Peyer's patch (tissue), 4 donors: ENCODE measurements around the gene PSMD4. TPM values are rescaled to one million over a fixed set of nuclear protein-coding genes. Genes with fewer than 3 reads are reported as not detected.

Source experiments
- DNase-seq, 3 donors: peaks; one replicate each; pipeline ENCODE4 v3.0.0-alpha.2; 2017 to 2019
- H3K27ac ChIP-seq, 4 donors: fragments of 200-600 bp; sonication (generic); one replicate each; pipeline ENCODE4 v1.5.1; 2016 to 2019
- H3K27me3 ChIP-seq, 2 donors: fragments of 200-600 bp; sonication (generic); one replicate each; pipeline ENCODE4 v1.5.1; 2019
- H3K36me3 ChIP-seq, 3 donors: fragments of 200-600 bp; sonication (generic); one replicate each; pipeline ENCODE4 v1.5.1; 2016 to 2019
- H3K4me1 ChIP-seq, 4 donors: fragments of 200-600 bp; sonication (generic); one replicate each; pipeline ENCODE4 v1.5.1; 2016 to 2019
- H3K4me3 ChIP-seq, 4 donors: fragments of 200-600 bp; sonication (generic); 1 replicate in 3 of 4; 2 replicates in 1 of 4; pipeline ENCODE4 v1.5.1; 2016 to 2019; ENCODE audit warnings: mild to moderate bottlenecking in 1 of 4
- H3K9me3 ChIP-seq, 4 donors: fragments of 200-600 bp; sonication (generic); one replicate each; pipeline ENCODE4 v1.5.1; 2016 to 2019; ENCODE audit warnings: mild to moderate bottlenecking in 1 of 4
- POLR2A ChIP-seq, 2 donors: fragments of 450-650 bp; IDR thresholded peaks; one replicate each; pipeline ENCODE4 v1.5.1; 2017; ENCODE audit warnings: antibody characterized with exemption in 2 of 2, mild to moderate bottlenecking in 2 of 2, moderate library complexity in 2 of 2
- total RNA-seq, 4 donors: library from RNA; depleted of rRNA; stranded (reverse); fragments of >200 nt; gene quantifications; one replicate each; pipeline ENCODE4 v1.1.0, GENCODE V29; 2016
- TF ChIP-seq, protein P1 (sequence below), 6 experiments: fragments of 450-650 bp in 4 of 6; fragments of 200-600 bp in 2 of 6; sonication (generic) in 1 of 6; IDR thresholded peaks; one replicate each; pipeline ENCODE4 v1.5.1; 2017 to 2019; ENCODE audit warnings: antibody characterized with exemption in 6 of 6, mild to moderate bottlenecking in 3 of 6, moderate library complexity in 1 of 6

PSMD4 gene
- total RNA-seq, 4 donors from 2014 or later = 84.6 to 153 (median 103) TPM

- peak; percentile 58 to 65 (median 59) for DNase-seq
- Histone ChIP-seq H3K36me3 (peaks cover 0 to 34% (median 0%) of the 10 kb centered on the region in 3 donors), H3K27me3 (no peaks in the 10 kb centered on the region), H3K27ac (peak overlapping the region; percentile 96 to 100 (median 98)), H3K9me3 (no peaks in the 10 kb centered on the region), H3K4me1 (peaks cover 0 to 15% (median 11%) of the 10 kb centered on the region in 4 donors), H3K4me3 (peak overlapping the region; percentile 79 to 96 (median 92))
- TF ChIP-seq POLR2A (IDR thresholded peaks at IDR 0.05) = no peak
- TF ChIP-seq, protein P1, sequence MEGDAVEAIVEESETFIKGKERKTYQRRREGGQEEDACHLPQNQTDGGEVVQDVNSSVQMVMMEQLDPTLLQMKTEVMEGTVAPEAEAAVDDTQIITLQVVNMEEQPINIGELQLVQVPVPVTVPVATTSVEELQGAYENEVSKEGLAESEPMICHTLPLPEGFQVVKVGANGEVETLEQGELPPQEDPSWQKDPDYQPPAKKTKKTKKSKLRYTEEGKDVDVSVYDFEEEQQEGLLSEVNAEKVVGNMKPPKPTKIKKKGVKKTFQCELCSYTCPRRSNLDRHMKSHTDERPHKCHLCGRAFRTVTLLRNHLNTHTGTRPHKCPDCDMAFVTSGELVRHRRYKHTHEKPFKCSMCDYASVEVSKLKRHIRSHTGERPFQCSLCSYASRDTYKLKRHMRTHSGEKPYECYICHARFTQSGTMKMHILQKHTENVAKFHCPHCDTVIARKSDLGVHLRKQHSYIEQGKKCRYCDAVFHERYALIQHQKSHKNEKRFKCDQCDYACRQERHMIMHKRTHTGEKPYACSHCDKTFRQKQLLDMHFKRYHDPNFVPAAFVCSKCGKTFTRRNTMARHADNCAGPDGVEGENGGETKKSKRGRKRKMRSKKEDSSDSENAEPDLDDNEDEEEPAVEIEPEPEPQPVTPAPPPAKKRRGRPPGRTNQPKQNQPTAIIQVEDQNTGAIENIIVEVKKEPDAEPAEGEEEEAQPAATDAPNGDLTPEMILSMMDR (IDR thresholded peaks at IDR 0.05) = no peak
These were observed 28.6 kb downstream of the PSMD4 start for GRCh38 chr1:151282883-151283725.

- peaks cover 0 to 44% (median 0%) of the 10 kb centered on the region in 3 donors for H3K36me3 ChIP-seq
These were observed 29.6 kb downstream of the PSMD4 start for GRCh38 chr1:151284013-151284577.

GRCh38 chr1:151286619-151287340 lies 32.2 kb downstream of the PSMD4 start:
- Histone ChIP-seq H3K9me3 (no peaks in the 10 kb centered on the region), H3K27ac (no peak overlapping the region), H3K4me1 (peaks cover 0 to 15% (median 7%) of the 10 kb centered on the region in 4 donors), H3K27me3 (no peaks in the 10 kb centered on the region), H3K4me3 (no peak overlapping the region), H3K36me3 (peaks cover 0 to 71% (median 0%) of the 10 kb centered on the region in 3 donors)
- DNase-seq = no peak
- TF ChIP-seq POLR2A (IDR thresholded peaks at IDR 0.05) = no peak
- TF ChIP-seq, protein P1 (IDR thresholded peaks at IDR 0.05) = no peak

More at GRCh38 chr1:151284013-151284577, 29.6 kb downstream of the PSMD4 start:
- Histone ChIP-seq H3K4me1 (peaks cover 0 to 15% (median 11%) of the 10 kb centered on the region in 4 donors), H3K27ac (peak overlapping the region in 1 of 4 donors; percentile 96), H3K4me3 (peak overlapping the region in 1 of 4 donors; percentile 96), H3K9me3 (no peaks in the 10 kb centered on the region), H3K27me3 (no peaks in the 10 kb centered on the region)
- TF ChIP-seq POLR2A (IDR thresholded peaks at IDR 0.05) = no peak
- TF ChIP-seq, protein P1 (IDR thresholded peaks at IDR 0.05) = no peak
- DNase-seq = no peak

- no peak overlapping the region for H3K4me3 ChIP-seq
- no peak overlapping the region for H3K27ac ChIP-seq
- peaks cover 0 to 75% (median 0%) of the 10 kb centered on the region in 3 donors for H3K36me3 ChIP-seq
- TF ChIP-seq, protein P1 (IDR thresholded peaks at IDR 0.05) = no peak
- no peak for TF ChIP-seq POLR2A (IDR thresholded peaks at IDR 0.05)
- peaks cover 0 to 15% (median 7%) of the 10 kb centered on the region in 4 donors for H3K4me1 ChIP-seq
- no peaks in the 10 kb centered on the region for H3K9me3 ChIP-seq
- H3K27me3 ChIP-seq = no peaks in the 10 kb centered on the region
- DNase-seq = no peak
These were observed 32.8 kb downstream of the PSMD4 start for GRCh38 chr1:151287341-151287699.

DNA sequence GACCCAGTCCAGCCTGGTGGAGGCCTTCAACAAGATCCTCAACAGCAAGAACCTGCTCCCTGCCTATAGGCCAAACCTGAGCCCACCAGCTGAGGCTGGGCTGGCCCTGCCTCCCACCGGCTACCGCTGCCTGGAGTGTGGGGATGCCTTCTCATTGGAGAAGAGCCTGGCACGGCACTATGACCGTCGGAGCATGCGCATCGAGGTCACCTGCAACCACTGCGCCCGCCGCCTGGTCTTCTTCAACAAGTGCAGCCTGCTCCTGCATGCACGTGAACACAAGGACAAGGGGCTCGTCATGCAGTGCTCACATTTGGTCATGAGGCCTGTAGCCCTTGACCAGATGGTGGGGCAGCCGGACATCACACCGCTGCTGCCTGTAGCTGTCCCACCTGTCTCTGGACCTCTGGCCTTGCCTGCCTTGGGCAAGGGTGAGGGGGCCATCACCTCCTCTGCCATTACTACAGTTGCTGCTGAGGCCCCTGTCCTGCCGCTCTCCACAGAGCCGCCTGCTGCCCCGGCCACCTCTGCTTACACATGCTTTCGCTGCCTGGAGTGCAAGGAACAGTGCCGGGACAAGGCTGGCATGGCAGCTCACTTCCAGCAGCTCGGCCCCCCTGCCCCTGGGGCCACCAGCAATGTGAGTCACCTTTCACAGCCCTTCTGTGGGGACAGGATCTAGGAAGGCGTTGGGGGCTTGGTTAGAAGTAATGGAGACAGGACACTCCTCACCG lies 33.4 kb downstream of the PSMD4 start:
- DNase-seq = no peak
- H3K9me3 ChIP-seq = no peaks in the 10 kb centered on the region
- no peak overlapping the region for H3K4me3 ChIP-seq
- peaks cover 0 to 81% (median 0%) of the 10 kb centered on the region in 3 donors for H3K36me3 ChIP-seq
- no peak overlapping the region for H3K27ac ChIP-seq
- H3K4me1 ChIP-seq = peaks cover 0 to 15% (median 7%) of the 10 kb centered on the region in 4 donors
- TF ChIP-seq, protein P1 (IDR thresholded peaks at IDR 0.05) = no peak
- TF ChIP-seq POLR2A (IDR thresholded peaks at IDR 0.05) = no peak
- H3K27me3 ChIP-seq = no peaks in the 10 kb centered on the region
